GM21717 (cell line): Measurements from ENCODE around the gene MCTP1.
"Not testable (repeated sequence)": the region's sequence is repeated elsewhere in the genome, so short reads cannot be mapped to it uniquely, and the experiment has no call there.

Experiments used
- ATAC-seq: cut with Tn5 transposase; IDR thresholded peaks from one replicate; pipeline ENCODE4 v1.9.1; 2021; ENCODE audit warnings: mild to moderate bottlenecking, moderate library complexity; ENCODE audit not compliant: unreplicated experiment

Gene MCTP1

DNA sequence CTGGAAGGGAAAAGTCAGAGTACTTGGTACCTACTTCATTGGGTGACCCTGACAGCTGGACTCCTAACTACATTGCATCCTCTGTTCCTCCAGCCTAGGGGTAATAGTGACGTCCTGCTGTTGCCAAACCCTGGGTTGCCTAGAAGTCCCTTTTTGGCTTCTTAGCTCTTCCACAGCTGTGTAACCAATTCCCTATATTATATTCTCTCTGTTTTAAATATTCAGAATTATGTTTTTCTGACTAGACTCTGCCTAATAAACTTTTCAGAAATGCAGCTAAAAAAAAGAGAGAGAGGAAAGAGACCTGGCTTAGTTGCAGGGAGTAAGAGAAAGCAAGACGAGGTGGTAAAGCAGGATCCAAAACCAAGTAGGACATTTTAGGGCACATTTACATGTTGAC lies 28.4 kb downstream of the MCTP1 start:
- ATAC-seq: no peak

DNA sequence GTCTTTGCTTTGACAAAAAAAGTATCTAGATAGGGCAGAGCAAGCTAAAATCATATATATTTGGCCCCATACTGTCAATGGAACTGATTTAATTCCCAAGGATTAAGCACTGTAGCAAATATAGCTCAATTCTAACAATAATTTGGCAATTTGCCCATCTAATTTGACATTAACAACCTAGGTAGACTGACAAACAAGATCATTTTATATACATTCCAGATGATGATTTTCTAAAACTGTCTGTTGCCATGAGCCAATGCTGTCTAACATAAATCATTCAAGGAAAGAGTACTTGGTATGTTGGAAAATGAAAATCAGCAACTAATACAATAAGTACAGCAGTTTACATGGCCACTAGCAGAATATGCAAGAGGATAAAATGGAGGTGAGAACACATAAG lies 32.1 kb downstream of the MCTP1 start:
- ATAC-seq: no peak

GRCh38 chr5:95251185-95251584 lies 33.7 kb downstream of the MCTP1 start:
- no peak for ATAC-seq

DNA sequence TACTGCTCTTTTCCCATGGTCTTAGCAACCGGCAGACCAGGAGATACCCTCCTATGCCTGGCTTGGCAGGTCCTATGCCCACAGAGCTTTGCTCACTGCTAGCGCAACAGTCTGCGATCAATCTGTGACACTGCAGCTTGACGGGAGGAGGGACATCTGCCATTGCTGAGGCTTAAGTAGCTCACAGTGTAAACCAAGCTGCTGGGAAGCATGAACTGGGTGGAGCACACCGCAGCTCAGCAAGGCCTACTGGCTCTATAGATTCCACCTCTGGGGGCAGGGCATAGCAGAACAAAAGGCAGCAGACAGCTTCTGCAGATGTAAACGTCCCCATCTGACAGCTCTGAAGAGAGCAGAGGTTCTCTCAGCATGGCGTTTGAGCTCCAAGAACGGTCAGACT lies 40.4 kb downstream of the MCTP1 start:
- ATAC-seq: no peak

DNA sequence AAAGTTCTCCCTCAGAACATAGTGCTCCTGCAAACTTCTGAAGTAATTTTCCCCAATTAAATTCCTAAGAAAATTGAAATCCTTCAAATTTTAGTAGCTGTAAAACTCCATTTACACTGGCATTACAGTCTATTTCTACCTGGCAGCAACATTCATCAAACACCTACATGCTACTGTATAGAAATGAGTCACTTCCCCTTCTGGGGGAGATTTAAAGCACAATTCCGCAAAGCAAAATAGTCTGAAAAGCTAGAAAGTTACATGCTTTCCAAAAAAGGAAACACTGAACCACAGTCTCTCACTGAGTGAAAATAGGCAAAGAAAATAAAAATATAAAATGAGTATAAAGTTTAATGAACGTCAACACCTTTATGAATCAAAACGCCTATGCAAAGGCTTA lies 43.3 kb downstream of the MCTP1 start:
- ATAC-seq: peak; percentile 91

DNA sequence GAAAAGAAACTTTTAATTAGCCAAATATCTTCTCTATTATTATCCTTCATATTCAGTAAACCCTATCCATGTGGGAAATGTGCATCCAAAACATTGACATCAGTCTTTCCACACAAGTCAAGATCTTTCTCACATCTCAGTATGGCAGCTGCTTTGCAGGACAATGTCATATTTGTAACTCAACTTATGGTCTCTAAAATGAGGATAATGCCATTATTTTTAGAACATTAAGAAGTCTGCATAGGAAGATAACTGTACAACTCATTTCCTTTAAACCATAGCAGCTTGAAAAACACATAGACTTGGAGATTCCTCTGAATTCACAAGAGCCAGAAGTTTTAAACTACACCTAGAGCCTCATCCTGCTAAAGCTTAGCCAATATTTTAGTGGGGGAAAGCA lies 43.7 kb downstream of the MCTP1 start:
- no peak for ATAC-seq

GRCh38 chr5:95238560-95239325 lies 46.2 kb downstream of the MCTP1 start:
- ATAC-seq: no peak

DNA sequence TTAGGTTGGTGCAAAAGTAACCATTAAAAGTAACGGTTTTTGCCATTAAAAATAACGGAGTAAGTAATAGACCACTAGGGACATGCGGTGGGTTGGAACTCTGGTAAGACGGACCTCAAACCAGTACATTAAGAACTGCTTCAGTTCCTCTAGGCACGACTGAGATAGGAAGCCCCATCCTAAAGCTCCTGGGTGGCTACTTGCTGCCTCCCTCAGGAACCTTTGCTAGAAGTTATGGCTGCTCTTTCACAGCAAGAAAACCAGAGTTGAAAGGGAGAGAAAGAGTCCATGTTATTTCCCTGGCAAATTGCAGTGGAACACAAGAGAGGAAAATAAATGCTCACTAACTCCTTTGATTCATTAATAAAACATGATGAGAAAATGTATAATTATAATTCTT lies 47.6 kb downstream of the MCTP1 start:
- no peak for ATAC-seq

GRCh38 chr5:95235439-95235982 lies 49.4 kb downstream of the MCTP1 start:
- no peak for ATAC-seq

GRCh38 chr5:95229646-95230045 lies 55.2 kb downstream of the MCTP1 start:
- no peak for ATAC-seq

- no peak for ATAC-seq
Measured at GRCh38 chr5:95224701-95225459, 60.0 kb downstream of the MCTP1 start.

DNA sequence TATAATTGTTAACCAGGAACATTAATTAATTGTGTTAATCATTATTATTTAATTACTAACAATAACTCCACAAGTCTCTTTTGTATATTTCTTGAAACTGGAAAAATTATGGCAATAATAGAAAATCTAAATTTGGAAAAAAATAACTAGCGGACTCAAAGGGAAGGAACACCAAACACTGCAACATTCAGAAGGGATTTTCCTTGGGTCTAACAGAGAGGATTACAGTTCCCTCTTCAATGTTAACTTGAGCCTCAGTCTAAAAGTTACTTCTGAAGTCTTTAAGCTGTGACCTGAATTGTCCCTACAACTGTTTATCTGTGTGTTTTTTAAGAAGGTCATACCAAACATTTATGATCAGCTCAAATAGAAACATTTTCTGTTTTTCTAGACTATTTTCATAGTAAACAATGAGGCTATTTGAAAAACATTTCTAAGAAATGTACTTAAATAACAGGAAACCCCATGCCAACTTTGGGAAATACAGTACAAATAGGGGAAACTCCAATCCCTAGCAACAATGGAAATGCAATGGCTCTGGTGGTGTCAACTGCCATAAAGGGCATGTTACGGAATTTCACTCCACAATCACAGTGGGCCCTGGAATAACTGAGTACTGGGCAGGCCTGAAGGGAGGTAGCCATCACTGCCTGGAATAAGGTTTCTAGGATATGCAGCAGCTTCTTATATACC lies 61.2 kb downstream of the MCTP1 start:
- no peak for ATAC-seq

DNA sequence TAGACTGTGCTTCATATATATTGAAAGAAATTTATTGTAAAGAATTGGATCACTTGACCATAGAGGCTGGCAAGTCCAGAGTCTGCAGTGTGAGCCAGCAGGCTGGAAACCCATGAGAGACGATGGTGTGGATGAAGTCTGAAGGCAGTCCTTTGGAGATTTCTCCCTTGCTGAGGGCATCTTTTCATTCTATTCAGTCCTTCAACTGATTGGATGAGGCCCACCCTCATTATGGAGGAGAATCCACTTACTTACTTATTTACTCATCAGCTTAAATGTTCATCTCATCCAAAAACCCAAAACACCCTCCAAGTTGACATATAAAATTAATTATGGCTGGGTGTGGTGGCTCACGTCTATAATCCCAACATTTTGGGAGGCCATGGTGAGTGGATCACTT lies 62.1 kb downstream of the MCTP1 start:
- ATAC-seq: no peak

DNA sequence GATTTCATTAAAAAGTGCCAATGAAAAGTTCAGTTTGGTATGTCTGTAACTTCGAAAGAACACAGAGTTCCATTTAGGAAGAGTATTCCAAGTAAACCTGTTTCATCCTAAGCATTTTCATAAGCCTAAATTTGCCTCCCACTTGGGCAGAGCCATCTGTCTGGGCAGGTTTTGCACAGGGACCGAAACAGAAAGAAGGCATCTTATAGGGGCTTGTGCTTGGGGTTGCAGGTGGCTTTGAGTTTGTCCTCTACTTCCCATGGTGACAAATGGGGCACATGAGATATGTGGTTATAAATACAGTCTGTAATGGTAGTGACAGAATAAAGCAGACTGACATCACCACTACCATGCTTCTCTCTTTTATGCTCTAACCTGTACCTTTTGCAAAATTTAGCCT lies 63.7 kb downstream of the MCTP1 start:
- ATAC-seq: no peak

DNA sequence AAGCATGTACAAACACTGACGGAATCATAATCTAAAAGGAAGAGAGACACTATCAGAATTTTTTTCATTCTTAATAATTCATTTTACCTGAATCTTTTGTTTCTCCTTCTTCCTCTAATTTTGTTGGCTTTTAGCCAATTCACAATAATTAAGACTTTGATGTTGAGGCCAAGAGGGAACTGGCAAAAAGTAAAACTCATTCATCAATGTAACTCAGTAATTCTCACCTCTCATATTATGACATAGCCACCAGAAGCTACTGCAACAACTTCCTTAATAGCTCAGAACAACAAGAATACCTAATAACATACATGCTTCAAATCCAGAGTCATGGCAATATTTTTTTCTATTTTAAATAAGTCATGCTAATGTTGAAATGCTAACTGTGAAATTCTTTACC lies 64.5 kb downstream of the MCTP1 start:
- ATAC-seq: no peak

DNA sequence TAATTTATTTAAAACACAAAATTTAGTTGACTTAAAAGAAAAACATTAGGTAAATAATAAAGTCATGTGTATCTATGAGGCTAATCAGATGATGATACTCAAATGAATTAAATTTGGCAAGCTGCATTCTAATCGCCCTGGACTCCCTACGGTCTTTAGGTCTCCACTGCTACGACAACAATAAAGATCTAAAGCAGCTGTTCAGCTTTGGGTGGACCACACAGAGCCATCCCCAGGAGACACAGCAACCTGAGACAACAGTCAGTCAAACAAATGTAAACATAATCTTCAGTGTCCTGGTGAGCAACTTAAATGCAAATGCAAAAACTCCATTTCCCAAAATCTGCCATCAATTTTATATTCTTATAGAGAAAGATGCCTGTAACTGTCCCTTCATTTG lies 65.5 kb downstream of the MCTP1 start:
- ATAC-seq: no peak

GRCh38 chr5:95217881-95218280 lies 67.0 kb downstream of the MCTP1 start:
- no peak for ATAC-seq

GRCh38 chr5:95217351-95217750 lies 67.5 kb downstream of the MCTP1 start:
- ATAC-seq: no peak

DNA sequence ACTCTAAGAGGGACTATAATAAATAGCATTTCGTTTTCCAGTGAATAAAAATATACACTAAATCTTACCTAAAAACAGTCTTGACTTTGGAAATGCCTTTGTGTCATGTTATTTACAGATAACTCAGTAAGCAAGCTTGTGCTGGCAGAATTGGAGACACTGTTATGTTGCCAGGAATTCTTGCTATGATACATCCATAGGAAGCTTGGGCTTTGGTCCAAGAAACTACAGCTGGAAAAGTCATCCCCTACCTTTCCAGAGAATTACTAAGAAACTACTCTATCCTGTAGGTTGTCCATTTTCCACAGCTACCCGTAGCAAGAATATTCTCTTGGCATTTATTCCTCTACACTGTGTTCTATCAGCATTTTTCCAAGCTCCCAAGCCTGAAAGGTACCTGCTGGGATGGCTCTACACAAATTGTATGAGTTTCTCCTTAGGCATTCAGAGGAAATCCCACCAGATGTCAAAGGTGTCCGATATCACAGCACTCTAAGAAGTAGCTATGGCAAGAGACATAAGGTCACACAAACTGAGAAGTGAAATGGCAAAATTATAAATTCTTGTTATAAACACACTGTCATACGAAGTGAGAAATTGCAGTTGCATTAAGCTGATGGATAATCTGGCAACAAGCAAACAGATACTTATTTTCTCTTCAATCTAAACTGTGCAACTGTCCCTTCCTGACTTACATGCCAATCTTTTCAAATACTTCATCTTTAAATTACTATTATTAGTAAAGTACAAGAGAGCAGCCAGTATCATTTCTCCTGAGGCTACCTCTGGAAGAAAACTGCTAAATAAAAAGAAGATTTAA lies 68.5 kb downstream of the MCTP1 start:
- no peak for ATAC-seq

DNA sequence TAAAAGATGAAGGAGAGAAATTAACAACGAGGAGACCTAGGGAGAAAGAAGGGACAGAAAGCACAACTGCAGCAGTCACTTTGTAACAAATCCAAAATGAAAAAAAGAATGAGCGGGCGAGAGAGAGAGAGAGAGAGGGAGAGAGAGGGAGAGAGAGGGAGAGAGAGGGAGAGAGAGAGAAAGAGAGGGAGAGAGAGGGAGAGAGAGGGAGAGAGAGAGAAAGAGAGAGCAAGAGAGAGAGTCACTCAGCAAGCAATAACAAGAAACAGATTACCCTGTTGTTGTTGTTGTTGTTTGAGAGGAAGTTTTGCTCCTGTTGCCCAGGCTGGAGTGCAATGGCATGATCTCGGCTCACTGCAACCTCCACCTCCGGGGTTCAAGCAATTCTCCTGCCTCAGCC lies 77.1 kb downstream of the MCTP1 start:
- ATAC-seq: not testable (repeated sequence)

- no peak for ATAC-seq
Measured at GRCh38 chr5:95194856-95195255, 90.0 kb downstream of the MCTP1 start.
